Ureter (tissue), 1 donor: ENCODE data around the gene DCAF17. TPM values are rescaled to one million over a fixed set of nuclear protein-coding genes. Genes with fewer than 3 reads are reported as not detected.
"Not testable (repeated sequence)": the region's sequence is repeated elsewhere in the genome, so short reads cannot be mapped to it uniquely, and the experiment has no call there.

ENCODE experiments used
- DNase-seq: peaks from one replicate; pipeline ENCODE4 v3.0.0-alpha.2; 2020; ENCODE audit warnings: low spot score
- total RNA-seq: library from RNA; stranded (reverse); gene quantifications from one replicate; pipeline ENCODE4 v1.2.4, GENCODE V29; 2023
- donor health status: DM: yes; HTN: yes; CAD: no.

The DCAF17 gene
- total RNA-seq, 1 donor from 2014 or later = 31.0 TPM

DNA sequence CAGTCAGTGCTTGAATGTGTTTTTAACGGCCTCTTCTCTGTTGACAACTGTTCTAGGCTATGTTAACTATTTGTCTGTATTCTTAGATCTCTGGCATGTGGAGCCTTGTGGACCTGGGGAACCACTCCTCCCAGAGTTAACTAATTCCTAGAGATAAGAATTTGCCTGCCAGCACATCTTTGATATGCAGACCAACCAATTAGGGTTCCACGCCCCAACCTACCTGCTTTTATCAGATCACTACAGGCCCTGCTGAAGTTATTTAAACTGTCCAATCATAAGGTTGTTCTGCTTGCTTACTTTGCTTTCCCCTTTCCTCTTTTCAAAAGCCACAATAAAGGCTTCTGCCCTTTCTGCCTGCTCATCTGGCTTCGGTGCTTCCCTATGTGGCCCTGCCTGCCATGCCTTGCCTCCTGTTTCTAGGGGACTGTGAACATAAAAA, 79.7 kb downstream of the DCAF17 start:
- no peak for DNase-seq

- no peak for DNase-seq
These were observed 81.0 kb downstream of the DCAF17 start for GRCh38 chr2:171514908-171515582.

- DNase-seq = no peak
These were observed 81.8 kb downstream of the DCAF17 start for GRCh38 chr2:171515672-171516298.

- DNase-seq = no peak
These were observed 82.8 kb downstream of the DCAF17 start for GRCh38 chr2:171516793-171517192.

- DNase-seq = no peak
These were observed 86.4 kb downstream of the DCAF17 start for GRCh38 chr2:171520471-171520870.

- DNase-seq = no peak
These were observed 87.5 kb downstream of the DCAF17 start for GRCh38 chr2:171521361-171522051.

- peak; percentile 87 for DNase-seq
These were observed 88.2 kb downstream of the DCAF17 start, which contains the start of gene CYBRD1 for GRCh38 chr2:171522052-171522787. TSS of gene CYBRD1 (plus strand) at chr2:171522474. CDS start at chr2:171522546, 72 bp downstream.

DNA sequence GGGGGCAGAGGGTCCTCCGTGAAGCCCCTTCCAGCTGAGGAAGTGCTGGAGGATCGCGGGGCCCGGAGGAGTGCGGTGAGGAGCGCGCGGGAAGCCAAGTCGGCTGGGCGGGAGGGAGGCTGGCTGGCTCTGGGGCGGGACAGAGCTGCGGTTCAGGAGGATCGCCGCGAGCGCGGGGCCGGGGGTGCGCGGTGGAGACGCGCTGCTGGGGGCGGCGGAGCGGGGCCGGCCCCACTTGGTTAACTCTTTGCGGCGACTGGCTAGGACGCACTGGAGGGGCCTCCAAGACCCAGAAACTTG, 88.7 kb downstream of the DCAF17 start:
- DNase-seq = peak; percentile 46

DNA sequence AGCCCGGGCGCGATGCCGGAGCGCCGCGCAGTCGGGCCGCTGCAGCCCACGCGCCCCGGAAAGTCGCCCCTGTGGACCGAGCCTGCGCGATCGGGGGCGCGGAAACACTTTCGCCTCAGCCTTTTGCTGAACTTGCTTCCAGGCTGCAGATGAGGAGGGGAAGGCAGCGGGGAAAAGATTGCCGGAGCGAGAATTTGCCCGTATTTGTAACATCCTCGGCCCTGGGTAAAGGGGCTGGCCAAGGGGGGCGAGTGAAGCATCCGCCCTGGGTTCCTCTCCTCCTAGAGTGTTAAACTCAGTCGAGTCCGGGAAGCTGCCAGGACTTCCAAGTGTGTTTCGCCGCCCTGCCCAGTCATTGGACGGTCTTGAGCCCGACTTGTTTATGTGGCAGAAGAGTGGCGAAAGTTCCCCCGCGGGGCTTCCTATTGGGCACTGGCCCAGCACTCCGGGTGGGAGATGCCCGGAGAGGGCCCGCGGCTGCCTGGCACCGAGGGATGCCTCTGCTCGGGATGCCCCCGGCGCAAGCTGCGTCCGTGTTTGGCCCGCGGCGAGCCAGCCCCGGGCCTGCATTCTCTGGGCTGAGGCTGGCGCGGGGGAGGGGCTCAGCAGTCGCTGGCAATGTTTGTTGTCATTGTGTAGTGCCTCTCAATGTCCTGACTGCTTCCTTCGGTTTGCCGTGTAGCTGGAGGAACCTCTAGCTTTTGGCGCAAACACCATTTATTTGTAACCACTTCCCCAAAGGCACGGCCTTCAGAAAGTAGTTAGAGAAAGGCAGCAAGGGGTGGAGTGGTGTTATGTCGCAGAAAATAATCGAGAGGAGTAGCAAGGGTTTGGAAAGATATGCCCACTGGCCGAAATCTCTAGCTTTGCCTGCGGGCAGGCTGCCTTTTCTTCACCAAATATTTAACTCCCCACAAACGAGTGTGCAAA, 89.3 kb downstream of the DCAF17 start:
- DNase-seq = peak; percentile 72

DNA sequence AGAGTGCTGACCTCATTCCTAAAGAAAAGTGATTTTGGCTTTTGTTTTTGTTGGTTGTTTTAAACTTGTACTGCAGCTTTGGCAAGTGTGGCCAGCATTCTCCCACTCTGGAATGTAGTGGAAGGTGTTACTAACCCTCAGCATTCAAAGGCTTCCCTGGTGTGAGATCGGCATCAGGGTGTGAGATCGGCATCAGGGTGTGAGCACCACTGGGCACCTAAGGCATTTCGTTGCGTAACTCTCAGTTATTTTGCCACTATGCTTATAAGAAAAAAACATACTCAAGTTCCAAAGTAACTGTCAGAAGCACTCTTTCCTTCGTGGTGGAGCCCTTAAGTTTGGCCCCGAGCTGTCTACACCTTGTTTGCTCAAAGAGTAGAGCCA, 90.0 kb downstream of the DCAF17 start:
- no peak for DNase-seq

- no peak for DNase-seq
These were observed 95.9 kb downstream of the DCAF17 start for GRCh38 chr2:171529914-171530313.

DNA sequence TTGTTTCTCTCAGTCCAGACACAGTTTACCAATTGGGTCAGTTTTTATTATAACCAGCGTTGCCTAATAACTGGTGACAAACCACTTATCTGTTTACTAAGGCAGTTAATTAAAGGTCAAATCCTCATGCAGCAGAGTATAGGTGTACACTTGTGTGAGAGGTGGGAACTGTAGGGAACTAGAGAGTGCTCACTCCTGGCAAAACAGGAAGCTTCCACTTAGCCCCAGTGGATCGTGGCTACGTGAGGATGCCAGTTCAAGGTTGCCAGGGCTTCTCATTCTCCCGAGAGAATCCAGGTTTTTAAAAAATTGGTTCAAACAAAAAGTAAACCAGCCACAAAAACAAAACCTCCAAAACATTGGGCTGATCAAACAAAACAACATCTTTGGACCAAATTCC, 96.4 kb downstream of the DCAF17 start:
- DNase-seq = no peak

GRCh38 chr2:171530859-171531258, 96.8 kb downstream of the DCAF17 start:
- DNase-seq = not testable (repeated sequence)

DNA sequence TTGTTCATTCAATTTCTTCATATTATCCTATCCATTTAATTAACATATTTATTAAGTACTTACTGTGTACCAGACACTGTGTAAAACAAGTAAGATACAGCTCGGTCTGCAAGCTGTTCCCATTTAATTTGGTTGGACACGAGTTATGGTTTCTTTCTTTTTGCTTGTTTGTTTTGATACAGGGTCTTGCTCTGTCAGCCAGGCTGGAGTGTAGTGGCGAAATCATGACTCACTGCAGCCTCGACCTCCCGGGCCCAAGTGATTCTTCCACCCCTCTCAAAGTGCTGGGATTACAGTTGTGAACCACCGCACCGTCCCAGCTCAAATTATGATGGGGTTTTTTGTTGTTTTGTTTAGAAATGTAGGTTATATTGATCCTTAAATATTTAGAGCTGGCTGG, 97.3 kb downstream of the DCAF17 start:
- no peak for DNase-seq

DNA sequence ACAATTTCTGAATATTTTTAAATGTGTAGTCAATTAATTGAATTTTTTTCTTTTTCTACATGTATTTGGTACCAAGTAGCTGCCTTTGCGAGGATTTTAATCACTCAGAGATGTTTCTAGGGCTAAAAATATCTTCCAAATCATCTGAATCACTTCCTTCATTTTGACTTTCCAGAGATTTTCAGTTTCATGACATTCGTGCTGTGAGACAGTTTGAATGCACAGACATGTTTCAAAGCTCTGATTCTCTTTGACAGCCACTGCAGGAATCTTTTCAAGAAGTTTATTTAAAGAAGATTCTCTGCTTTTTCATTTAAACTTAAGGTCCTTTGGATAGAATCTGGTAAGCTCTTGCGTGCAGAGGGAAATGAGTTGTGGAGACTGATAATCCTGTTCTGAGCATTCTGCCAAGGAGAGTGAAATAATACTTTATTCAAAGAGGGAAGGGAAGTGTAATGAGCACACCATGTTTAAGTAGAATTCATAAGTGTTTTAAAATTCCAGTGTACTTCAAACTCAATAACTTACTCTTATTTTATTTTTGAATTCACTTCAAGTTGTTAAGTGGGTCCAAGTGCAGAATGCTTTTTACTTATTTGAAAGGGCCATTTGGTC, 97.9 kb downstream of the DCAF17 start:
- DNase-seq = no peak

DNA sequence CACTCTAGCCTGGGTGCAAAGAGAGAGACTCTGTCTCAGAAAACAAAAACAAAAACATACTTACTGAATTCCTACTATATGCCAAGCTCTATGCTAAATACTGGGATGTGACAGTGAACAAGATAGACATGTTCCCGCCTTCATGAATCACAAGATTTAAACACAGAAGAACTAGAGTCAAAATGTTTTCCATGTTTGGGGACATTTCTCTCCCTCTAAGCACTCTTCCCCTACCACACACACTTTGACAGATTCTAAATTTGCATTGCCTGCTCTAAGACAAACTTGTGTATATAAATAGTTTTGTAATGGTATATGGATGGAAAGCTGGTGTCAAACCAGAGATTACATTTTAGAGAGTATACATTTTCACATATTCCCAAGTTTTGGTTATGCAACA, 99.3 kb downstream of the DCAF17 start:
- DNase-seq = no peak

Other genes starting within 250 kb of the DCAF17 start
- 41.5 TPM for gene METTL8, start 236 bp upstream of the DCAF17 start, total RNA-seq
- 60.7 TPM for gene CYBRD1, start 88.2 kb downstream of the DCAF17 start, total RNA-seq